Neutrophil (primary cell): ENCODE data around the gene FILIP1.
A peak's percentile ranks its signal among the peaks of the same experiment; 100 is the strongest.

Source experiments
- H3K27ac ChIP-seq: fragments of 200-600 bp; sonication (generic); 2 replicates; pipeline ENCODE4 v1.5.1; 2016; ENCODE audit warnings: mild to moderate bottlenecking, moderate library complexity
- H3K27me3 ChIP-seq: fragments of 200-600 bp; sonication (generic); 2 replicates; pipeline ENCODE4 v1.6.0; 2016; ENCODE audit warnings: mild to moderate bottlenecking
- H3K36me3 ChIP-seq: fragments of 200-600 bp; sonication (generic); 2 replicates; pipeline ENCODE4 v1.5.1; 2017
- H3K4me1 ChIP-seq, 2 experiments: fragments of 200-600 bp in 1 of 2; sonication (generic) in 1 of 2; 1 replicate in 1 of 2; 2 replicates in 1 of 2; pipeline versions ENCODE4 v1.5.1 to v1.6.1; 2013 to 2016; ENCODE audit warnings: low read depth in 1 of 2, low read length in 1 of 2, mild to moderate bottlenecking in 1 of 2, moderate library complexity in 1 of 2; ENCODE audit not compliant: control insufficient read depth in 1 of 2, insufficient read depth in 1 of 2
- H3K4me3 ChIP-seq, 2 experiments: fragments of 200-600 bp in 1 of 2; sonication (generic) in 1 of 2; 1 replicate in 1 of 2; 2 replicates in 1 of 2; pipeline ENCODE4 v1.5.1; 2013 to 2016; ENCODE audit warnings: low read depth in 1 of 2, low read length in 1 of 2, mild to moderate bottlenecking in 1 of 2, moderate library complexity in 1 of 2
- H3K9me3 ChIP-seq: fragments of 200-600 bp; sonication (generic); 2 replicates; pipeline ENCODE4 v1.5.1; 2016
- CTCF ChIP-seq: fragments of 200-600 bp; sonication (generic); IDR thresholded peaks from 2 replicates; pipeline ENCODE4 v1.5.1; 2016; ENCODE audit warnings: antibody characterized with exemption

FILIP1 gene

GRCh38 chr6:75299801-75300530, 193.6 kb downstream of the FILIP1 start:
- H3K27me3 ChIP-seq, result peaks cover 8% of the 10 kb centered on the region
- no peaks in the 10 kb centered on the region for H3K9me3 ChIP-seq
- peak overlapping the region; percentile 54 for H3K27ac ChIP-seq
- TF ChIP-seq CTCF, result no peak
- H3K4me1 ChIP-seq, result peaks cover 27 to 38% of the 10 kb centered on the region in 2 experiments
- H3K4me3 ChIP-seq, result no peak overlapping the region
- no peaks in the 10 kb centered on the region for H3K36me3 ChIP-seq

- Histone ChIP-seq H3K9me3 (no peaks in the 10 kb centered on the region), H3K4me3 (no peak overlapping the region), H3K27me3 (no peaks in the 10 kb centered on the region), H3K27ac (no peak overlapping the region), H3K36me3 (no peaks in the 10 kb centered on the region), H3K4me1 (peaks cover 22 to 27% of the 10 kb centered on the region in 2 experiments)
- peak; percentile 58 for TF ChIP-seq CTCF
Measured at GRCh38 chr6:75296811-75297779, 196.5 kb downstream of the FILIP1 start.

- Histone ChIP-seq H3K9me3 (no peaks in the 10 kb centered on the region), H3K36me3 (no peaks in the 10 kb centered on the region), H3K27ac (no peak overlapping the region), H3K4me1 (peaks cover 2 to 4% of the 10 kb centered on the region in 2 experiments), H3K27me3 (no peaks in the 10 kb centered on the region), H3K4me3 (no peak overlapping the region)
- TF ChIP-seq CTCF, result no peak
Measured at GRCh38 chr6:75292555-75292954, 201.0 kb downstream of the FILIP1 start.

- no peak overlapping the region for H3K4me3 ChIP-seq
- no peaks in the 10 kb centered on the region for H3K9me3 ChIP-seq
Measured at GRCh38 chr6:75291744-75292143, 201.9 kb downstream of the FILIP1 start.

GRCh38 chr6:75291331-75291730, 202.3 kb downstream of the FILIP1 start:
- Histone ChIP-seq H3K4me3 (no peak overlapping the region), H3K27me3 (no peaks in the 10 kb centered on the region), H3K4me1 (peaks cover 9 to 12% of the 10 kb centered on the region in 2 experiments), H3K27ac (no peak overlapping the region), H3K36me3 (no peaks in the 10 kb centered on the region), H3K9me3 (no peaks in the 10 kb centered on the region)
- TF ChIP-seq CTCF, result no peak

More at GRCh38 chr6:75291744-75292143, 201.9 kb downstream of the FILIP1 start:
- Histone ChIP-seq H3K27me3 (no peaks in the 10 kb centered on the region), H3K27ac (no peak overlapping the region), H3K4me1 (peaks cover 7 to 10% of the 10 kb centered on the region in 2 experiments), H3K36me3 (no peaks in the 10 kb centered on the region)
- no peak for TF ChIP-seq CTCF
